HepG2 (cell line): ENCODE data around the gene TMEM223.

Source experiments
- CTCF ChIP-seq: sonication (generic); formaldehyde crosslinking; IDR thresholded peaks from 2 replicates; pipeline ENCODE4 v1.5.0; 2020; ENCODE audit warnings: mild to moderate bottlenecking, missing genetic modification reagents, moderate library complexity
- FOXA1 ChIP-seq, 2 experiments: fragments of 450-650 bp in 1 of 2; sonication (generic) in 1 of 2; formaldehyde crosslinking in 1 of 2; IDR thresholded peaks; 2 replicates each; pipeline versions ENCODE4 v1.4.0 to v1.6.1; 2016 to 2020; ENCODE audit warnings: missing genetic modification reagents in 1 of 2
- MAX ChIP-seq: IDR thresholded peaks from 2 replicates; pipeline ENCODE4 v1.6.1; 2012; ENCODE audit warnings: inconsistent platforms
- POLR2AphosphoS5 ChIP-seq: IDR thresholded peaks from 2 replicates; pipeline ENCODE4 v1.6.1; 2012; ENCODE audit warnings: low read depth, low read length
- TFDP2 ChIP-seq: sonication (generic); formaldehyde crosslinking; IDR thresholded peaks from 2 replicates; pipeline ENCODE4 v1.4.0; 2020; ENCODE audit warnings: missing genetic modification reagents

DNA sequence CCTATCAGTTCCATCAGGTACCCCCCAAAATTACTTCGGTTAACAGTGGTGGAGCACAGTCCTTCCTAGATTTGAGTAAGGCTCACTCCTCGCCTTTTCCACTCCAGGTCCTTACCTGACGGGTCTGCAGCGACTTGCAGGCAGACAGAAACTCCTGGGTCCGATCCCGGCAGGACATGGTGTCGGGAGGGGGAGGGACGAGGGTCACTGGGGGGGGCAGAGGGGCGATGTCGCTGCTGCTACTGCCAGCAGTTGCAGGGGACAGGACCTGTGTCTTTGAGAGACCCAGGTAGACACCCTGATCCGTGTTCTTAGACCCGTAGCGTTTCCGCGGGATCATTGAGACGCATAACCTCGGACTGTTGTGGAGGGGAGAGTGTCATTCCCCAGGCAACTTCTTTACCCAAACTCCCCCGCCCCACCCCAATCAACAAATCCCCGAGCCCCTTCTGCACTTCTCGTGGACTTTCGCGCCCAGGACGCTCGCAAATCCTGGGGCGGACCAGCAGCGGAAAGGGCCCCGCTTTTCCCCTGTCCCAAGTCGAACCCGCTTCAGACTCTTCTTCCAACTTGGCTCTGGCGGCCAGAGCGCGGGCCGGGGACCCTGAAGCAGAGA, 39.2 kb upstream of the TMEM223 start:
- no peak for TF ChIP-seq CTCF (CRISPR knock-in tag)
- TF ChIP-seq MAX: no peak
- no peak for TF ChIP-seq TFDP2 (CRISPR knock-in tag)
- TF ChIP-seq FOXA1 (IDR thresholded peaks at IDR 0.05): no peak
- TF ChIP-seq FOXA1 (CRISPR knock-in tag; IDR thresholded peaks at IDR 0.05): no peak
- TF ChIP-seq POLR2AphosphoS5: no peak
